Smooth muscle cell of the brain vasculature (primary cell): ENCODE data around the gene GMCL2.

ENCODE experiments used
- DNase-seq: peaks from one replicate; pipeline ENCODE4 v3.0.0-alpha.2; 2012; ENCODE audit warnings: low read depth, low spot score

The GMCL2 gene

GRCh38 chr5:178221853-178222252, 34.7 kb upstream of the GMCL2 start:
- DNase-seq = no peak

GRCh38 chr5:178221282-178221681, 34.1 kb upstream of the GMCL2 start:
- no peak for DNase-seq

DNA sequence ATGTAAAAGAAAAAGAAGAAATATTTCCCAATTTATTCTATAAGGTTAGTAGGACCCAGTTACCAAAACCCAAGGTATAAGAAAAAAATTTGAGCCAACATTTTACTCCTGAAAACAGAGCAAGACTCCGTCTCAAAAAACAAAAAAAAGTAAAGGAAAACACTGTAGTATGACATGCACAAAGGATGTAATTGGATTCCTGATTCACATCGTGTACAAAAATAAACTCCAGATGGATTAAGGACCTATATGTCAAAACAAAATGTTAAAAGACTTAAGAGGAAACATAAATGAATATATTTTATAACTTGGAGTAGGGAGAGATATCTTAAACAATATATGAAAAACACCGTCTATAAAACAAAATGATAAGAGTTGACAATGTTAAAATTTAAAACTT, 31.7 kb upstream of the GMCL2 start:
- DNase-seq = no peak

GRCh38 chr5:178218237-178218776, 31.1 kb upstream of the GMCL2 start:
- DNase-seq = no peak

DNA sequence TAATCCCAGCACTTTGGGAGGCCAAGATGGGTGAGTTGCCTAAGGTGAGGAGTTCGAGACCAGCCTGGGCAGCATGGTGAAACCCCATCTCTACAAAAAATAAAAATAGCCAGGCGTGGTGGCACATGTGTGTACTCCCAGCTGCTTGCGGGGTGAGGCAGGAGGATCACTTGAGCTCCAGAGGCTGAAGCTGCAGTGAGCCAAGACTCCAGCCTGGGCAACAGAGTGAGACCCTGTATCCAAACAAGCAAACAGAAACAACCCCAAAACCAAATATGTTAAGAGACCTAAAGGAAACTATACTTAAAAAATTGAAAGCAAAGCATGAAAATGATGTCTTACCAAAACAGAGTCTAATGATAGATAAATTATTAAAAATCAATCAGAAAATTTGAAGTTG, 29.6 kb upstream of the GMCL2 start:
- DNase-seq = no peak

DNA sequence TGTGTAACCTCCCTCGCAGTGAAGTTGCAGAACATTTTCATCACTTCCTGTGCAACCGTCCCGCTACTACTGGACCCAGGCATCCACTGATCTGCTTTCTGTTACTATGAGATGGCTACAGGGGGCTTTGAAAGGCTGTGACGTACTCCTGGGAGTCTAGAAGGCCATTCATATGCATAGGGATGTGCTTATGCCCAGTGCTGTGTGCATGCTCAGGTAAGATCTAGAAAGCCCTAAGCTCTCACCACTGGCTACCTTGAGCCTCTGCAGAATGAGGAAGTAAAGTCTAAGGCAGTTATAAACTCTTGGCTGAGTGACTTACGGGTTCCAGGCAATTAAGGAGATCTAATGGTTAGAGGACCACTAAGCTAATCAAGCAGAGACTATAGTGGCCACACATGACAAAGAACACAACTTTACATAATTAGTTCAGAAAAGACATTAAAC, 28.9 kb upstream of the GMCL2 start:
- DNase-seq = no peak

DNA sequence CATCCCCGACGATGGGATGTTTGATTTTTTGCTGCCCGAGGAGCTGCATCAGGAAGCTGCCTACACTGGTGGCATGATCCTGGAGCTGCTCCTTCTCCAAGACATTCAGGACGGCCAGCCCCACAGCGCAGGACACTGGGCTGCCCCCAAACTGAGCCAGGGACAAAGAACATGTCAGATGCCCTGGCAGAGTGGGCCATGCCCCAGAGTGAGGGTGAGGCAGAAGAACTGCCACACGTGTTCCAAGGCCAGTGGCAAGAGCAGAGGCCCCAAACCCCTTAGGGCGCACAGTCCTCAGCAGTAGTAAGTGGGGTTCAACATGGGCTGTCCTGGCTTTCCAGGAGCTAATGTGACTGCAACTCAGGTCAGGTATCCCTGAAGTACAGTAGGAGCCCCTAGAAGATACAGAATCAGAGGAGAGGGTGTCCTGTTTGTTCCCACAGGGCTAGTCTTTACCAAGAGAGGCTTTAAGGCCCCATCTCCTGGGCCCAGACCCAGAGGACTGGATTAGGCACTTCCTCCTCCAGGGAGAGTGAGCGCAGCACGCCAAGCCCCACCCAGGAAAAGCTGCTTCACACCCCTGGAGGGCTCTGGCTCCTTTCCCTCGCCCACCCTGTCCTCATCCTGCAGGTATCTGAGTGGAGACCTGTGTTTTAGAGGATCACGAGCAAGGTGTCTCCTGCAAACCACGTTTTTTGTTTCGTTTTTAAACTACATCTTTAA, 28.3 kb upstream of the GMCL2 start:
- DNase-seq = no peak

DNA sequence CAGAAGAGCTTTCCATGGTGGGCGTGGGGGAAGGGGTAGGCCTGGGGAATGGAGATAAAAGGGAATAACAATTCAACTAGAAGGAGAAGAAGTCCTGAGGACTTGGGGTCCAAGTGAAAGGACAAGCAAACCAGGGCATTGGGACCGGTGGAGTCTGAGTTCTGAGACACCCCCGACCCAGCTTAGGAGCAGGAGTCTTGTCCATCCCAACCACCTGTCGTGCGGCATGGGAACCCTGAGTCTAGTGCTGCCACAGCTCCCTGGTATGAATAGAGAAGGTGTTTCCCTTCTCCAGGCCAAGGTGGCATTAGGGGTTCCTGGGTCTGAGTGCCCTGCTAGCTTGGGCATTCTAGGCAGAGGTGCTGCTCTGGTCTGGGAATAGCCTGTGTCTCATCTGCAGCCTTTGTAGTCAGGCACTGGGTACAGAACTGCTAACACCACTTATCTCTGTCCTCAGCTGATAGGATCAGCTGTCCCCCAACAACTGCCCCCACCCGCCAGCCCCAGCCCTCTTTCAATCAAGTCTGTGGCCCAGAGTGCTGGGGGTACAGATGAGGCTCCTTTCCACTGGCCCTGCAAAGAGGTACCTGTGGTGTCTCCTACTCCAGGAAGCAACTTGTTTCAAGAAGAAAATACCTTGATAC, 27.1 kb upstream of the GMCL2 start:
- DNase-seq = no peak

GRCh38 chr5:178213748-178214151, 26.6 kb upstream of the GMCL2 start:
- DNase-seq = no peak

DNA sequence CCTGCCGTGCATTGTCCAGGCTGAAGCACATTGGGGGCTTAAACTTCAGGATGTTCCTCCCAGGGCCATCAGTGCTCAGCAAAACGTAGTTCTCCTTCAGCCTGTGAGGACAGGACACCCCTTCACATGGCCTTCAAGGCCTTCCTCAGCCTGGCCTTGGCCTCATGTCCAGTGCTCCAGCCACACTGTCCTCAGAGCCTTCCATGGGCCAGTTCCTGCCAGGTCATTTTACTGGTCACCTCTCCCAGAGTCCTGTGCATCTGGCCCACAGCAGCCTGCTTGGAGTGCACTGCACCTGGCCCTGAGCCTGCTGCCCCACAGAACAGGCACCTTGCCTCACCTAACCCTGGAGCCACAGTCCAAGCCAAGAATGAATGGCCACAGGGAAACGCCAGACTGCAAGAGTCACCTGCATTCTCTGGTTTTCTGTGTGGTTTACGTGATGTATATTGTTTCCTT, 25.9 kb upstream of the GMCL2 start:
- no peak for DNase-seq

DNA sequence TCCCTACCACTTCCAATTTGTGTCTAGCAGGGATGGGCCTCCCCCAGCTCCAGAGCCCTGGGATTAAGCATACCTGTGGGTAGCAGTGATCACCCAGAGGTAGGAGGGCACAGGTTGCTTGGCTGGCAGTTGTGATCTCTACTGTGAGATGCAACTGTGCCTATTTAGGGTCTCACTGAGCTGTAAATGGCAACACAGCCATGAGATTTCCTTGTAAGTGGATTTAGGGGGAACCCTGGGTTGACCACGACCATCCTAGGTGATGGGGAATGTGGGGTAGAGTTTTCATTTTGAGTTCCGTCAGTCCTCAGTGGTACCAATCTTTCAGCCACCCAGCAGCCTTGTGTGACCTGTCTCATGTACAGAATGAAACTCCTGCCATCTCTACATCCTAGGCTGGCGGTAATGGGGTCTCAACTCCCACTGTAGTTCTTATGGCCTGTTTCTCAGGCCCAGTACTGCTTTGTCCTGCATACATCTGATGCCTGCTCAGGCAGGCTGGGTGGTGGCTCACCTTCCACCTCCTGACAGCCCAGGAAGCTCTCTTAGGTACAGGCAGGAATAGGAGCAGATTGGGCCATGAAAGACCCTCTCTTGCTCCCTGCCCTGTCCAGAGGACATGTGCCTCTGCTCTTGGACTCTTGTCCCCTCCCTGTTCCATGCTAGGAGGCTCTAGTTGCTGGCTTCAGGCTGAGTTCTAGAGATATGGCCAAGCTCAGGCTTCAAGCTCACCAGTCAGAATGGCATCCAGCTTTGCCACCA, 25.3 kb upstream of the GMCL2 start:
- no peak for DNase-seq

GRCh38 chr5:178211095-178212048, 24.2 kb upstream of the GMCL2 start:
- DNase-seq = no peak

DNA sequence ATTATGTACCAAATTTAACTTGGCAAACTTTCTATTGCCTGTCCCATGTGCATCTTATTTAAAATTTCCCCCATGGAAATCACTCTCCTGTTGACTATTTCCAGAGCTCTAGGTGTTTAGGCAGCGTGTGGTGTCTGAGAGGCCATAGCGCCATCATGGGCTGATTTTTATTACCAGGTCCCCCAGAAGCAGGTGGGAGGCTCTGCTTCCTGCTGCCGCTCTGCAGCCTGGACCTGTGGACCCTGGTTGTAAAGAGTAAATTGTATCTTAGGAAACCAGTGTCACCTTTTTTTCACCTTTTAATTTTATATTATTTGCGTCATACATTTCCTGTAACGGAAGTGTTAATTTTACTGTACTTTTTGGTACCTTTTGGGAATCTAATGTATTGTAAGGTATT, 23.5 kb upstream of the GMCL2 start:
- no peak for DNase-seq

DNA sequence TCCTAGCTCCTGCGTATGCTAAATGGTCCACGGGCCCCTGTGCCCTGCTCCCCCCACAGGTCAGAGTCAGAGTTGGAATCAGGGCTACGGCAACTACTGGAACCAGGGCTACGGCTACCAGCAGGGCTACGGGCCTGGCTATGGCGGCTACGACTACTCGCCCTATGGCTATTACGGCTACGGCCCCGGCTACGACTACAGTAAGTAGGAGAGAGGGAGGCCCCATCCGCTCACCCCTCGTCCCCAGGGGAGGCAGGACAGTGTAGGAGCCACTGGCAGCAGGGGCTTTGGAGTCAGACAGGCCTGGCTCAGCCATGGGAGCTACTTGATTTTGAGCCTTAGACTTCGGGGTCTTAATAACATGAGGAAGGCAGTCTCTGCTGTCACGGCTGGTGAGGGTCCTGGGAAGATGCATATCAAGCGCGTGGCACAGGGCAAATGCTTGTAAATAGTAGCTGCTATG, 22.9 kb upstream of the GMCL2 start:
- no peak for DNase-seq

GRCh38 chr5:178209334-178210072, 22.3 kb upstream of the GMCL2 start:
- DNase-seq = no peak

DNA sequence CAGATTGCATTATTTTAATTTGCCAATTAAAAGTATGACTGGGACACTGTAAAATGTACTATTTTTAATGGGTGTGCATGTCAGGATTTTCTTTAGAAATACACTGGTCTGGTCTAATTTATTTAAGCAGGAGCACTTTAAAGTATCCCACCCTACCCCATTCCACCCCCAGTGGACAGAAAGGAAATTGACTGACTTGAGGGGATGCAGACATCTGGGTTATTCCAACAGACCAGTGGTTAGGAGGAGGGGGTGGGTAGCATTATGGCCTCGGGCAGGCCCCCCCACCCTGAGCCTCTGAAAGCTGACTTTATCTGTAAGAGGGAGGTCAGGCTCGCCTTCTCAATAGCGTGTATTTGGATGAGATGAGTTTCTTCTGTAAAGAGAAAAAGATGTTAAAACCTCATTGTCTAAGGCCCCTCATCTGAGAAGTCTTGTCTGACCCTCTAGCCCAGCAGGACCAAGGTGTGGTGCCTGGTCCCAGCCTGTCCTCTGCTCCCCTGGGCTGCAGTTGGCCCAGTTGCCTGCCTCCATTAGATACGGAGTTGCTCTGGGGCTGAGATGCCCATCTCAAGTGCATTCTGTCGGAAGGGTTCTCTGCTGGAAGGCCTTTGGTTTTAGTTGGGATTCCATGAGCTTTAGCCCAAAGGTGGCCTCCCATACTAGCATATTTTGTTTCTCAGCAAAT, 21.5 kb upstream of the GMCL2 start:
- DNase-seq = no peak

- DNase-seq = no peak
Observed at GRCh38 chr5:178207917-178208280, 20.7 kb upstream of the GMCL2 start.

- DNase-seq = no peak
Observed at GRCh38 chr5:178207183-178207916, 20.2 kb upstream of the GMCL2 start.
